ENCODE data around the gene ANKK1.

The ANKK1 gene

DNA sequence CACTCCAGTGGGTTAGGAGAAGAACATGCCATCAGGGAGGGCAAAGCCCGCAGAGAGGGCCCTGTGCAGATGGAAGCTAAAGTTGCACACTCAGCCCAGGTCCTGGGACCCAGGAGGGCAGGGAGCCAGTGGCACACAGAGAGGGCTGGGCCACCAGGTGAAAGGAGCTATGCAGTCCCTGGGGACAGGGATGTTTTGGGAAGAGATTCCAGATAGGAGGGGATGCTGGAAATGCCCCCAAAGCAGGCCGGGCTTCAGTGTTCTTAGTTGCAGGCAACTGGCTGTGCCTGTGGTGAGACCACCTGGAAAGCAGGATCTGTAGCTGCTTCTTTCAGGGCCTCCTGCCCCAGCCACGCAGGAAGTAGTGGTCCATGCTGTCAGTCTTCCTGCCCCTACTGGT is 19.6 kb downstream of the ANKK1 start:
- H3K4me1 ChIP-seq (ENCODE audit: control insufficient read depth, insufficient read depth, low read length) = no peaks in the 10 kb centered on the region
- H3K4me3 ChIP-seq (ENCODE audit: insufficient read depth, low read depth, low read length) = no peak overlapping the region
- WGBS, 2 experiments = 83 to 85% methylated on average over 3 of the region's 3 CpGs
- no peaks in the 10 kb centered on the region for H3K27me3 ChIP-seq (ENCODE audit: control insufficient read depth, insufficient read depth, low read length, poor library complexity, severe bottlenecking)
- no peak overlapping the region for H3K27ac ChIP-seq (ENCODE audit: insufficient read depth, low read depth, low read length, poor library complexity, severe bottlenecking)
- H3K9me3 ChIP-seq (ENCODE audit: control insufficient read depth, low read length) = no peaks in the 10 kb centered on the region
- H3K36me3 ChIP-seq (ENCODE audit: control insufficient read depth, insufficient read depth, low read length) = no peaks in the 10 kb centered on the region

DNA sequence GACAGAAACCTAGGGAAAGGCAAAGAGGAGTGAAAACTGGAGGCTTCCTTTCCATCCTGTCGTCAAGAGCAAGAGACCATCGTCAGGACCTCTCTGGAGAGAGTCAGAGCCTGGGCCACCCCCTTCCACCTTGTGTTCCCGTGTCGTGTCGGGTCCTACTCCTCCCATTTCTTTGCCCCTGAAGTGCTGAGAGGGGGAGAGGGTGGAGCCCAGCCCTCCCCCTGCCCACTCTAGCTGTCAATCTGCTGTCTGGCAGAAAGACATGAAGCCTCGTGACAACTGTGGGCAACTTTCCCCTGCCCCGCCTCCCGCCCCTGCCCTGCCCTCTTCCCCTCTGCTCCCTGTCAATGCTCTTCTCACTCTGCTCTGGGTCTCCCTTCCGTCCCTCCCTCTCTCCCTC is 20.6 kb downstream of the ANKK1 start:
- WGBS, 2 experiments = 56 to 59% methylated on average over 9 of the region's 9 CpGs
- H3K4me3 ChIP-seq (ENCODE audit: insufficient read depth, low read depth, low read length) = no peak overlapping the region
- H3K27ac ChIP-seq (ENCODE audit: insufficient read depth, low read depth, low read length, poor library complexity, severe bottlenecking) = no peak overlapping the region
- H3K27me3 ChIP-seq (ENCODE audit: control insufficient read depth, insufficient read depth, low read length, poor library complexity, severe bottlenecking) = no peaks in the 10 kb centered on the region
- H3K36me3 ChIP-seq (ENCODE audit: control insufficient read depth, insufficient read depth, low read length) = no peaks in the 10 kb centered on the region
- no peaks in the 10 kb centered on the region for H3K9me3 ChIP-seq (ENCODE audit: control insufficient read depth, low read length)
- H3K4me1 ChIP-seq (ENCODE audit: control insufficient read depth, insufficient read depth, low read length) = no peaks in the 10 kb centered on the region

DNA sequence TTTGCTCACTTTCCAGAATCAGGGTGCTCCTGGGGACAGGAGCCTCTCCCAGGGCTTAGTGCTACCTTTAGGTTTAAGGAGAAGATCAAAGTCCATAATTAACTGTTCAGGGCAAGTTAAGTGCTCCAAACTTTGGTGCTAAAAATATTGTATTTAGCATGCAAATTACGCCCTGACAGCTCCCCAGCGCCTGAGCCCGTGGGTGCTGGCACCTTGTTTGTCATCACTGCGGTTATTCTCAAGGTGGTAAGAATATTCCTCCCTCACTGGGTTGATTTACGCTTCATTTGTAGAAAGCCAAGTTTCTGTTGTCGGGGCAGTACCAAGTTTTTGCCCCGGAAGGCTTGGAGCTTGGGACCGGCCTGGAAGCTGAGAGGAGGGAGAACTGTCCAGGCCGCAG is 21.3 kb downstream of the ANKK1 start:
- Histone ChIP-seq H3K4me1 (ENCODE audit: control insufficient read depth, insufficient read depth, low read length) (no peaks in the 10 kb centered on the region), H3K27me3 (ENCODE audit: control insufficient read depth, insufficient read depth, low read length, poor library complexity, severe bottlenecking) (no peaks in the 10 kb centered on the region), H3K9me3 (ENCODE audit: control insufficient read depth, low read length) (no peaks in the 10 kb centered on the region), H3K27ac (ENCODE audit: insufficient read depth, low read depth, low read length, poor library complexity, severe bottlenecking) (no peak overlapping the region), H3K36me3 (ENCODE audit: control insufficient read depth, insufficient read depth, low read length) (no peaks in the 10 kb centered on the region), H3K4me3 (ENCODE audit: insufficient read depth, low read depth, low read length) (no peak overlapping the region)
- 84 to 85% methylated on average over 9 of the region's 9 CpGs for WGBS, 2 experiments

DNA sequence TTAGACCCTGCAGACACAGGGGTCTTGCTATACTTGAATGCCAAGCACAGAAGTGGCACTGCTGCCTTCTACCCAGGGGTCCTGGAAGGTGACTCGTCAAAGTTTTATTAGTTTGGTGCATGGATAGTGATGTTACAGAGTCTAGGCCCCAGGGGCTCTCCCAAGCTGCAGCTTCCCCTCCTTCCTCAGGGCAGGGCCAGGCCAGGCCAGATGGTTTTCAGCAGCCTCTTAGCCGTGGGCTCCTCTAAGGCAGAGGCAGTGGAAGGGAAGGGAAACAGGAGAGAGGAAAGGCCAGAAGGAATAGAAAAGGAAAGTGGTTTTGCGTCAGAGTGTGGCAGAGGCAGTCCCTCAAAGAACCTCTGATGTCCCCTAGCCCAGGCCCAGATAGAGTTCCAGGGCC is 21.9 kb downstream of the ANKK1 start:
- 92% methylated on average over 3 of the region's 3 CpGs for WGBS, 2 experiments
- H3K27me3 ChIP-seq (ENCODE audit: control insufficient read depth, insufficient read depth, low read length, poor library complexity, severe bottlenecking) = no peaks in the 10 kb centered on the region

DNA sequence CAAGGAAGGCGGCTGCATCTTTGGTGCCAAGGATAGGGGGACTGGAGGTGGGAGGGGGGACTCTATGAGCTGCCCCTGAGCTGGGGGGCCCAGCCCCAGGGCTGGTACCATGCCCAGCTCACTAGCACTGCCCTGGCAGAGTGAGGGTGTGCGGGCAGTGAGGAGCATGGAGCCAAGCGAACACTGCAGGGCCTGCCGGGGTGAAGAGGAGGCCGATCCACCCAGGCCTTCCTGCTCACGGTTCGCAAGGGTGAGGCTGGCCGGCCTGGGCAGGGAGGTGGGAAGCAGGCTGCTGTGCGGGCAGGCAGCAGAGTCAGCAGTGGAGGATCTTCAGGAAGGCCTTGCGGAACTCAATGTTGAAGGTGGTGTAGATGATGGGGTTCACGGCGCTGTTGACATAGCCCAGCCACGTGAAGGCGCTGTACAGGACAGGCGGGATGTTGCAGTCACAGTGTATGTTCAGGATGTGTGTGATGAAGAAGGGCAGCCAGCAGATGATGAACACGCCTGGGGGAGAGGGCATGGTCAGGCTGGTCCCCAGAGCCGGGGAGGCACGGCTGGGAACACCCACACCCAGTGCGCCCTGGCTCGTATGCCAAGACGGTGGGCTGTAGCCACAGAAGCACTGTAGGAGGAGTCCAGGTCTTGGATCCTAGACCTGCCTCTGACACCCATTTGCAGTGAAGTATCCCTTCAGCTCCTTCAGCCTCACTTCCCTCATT is 23.0 kb downstream of the ANKK1 start:
- no peaks in the 10 kb centered on the region for H3K36me3 ChIP-seq (ENCODE audit: control insufficient read depth, insufficient read depth, low read length)
- no peaks in the 10 kb centered on the region for H3K27me3 ChIP-seq (ENCODE audit: control insufficient read depth, insufficient read depth, low read length, poor library complexity, severe bottlenecking)
- H3K9me3 ChIP-seq (ENCODE audit: control insufficient read depth, low read length) = no peaks in the 10 kb centered on the region
- H3K4me3 ChIP-seq (ENCODE audit: insufficient read depth, low read depth, low read length) = no peak overlapping the region
- 92% methylated on average over 21 of the region's 21 CpGs for WGBS, 2 experiments
- H3K4me1 ChIP-seq (ENCODE audit: control insufficient read depth, insufficient read depth, low read length) = no peaks in the 10 kb centered on the region
- H3K27ac ChIP-seq (ENCODE audit: insufficient read depth, low read depth, low read length, poor library complexity, severe bottlenecking) = no peak overlapping the region

More for the DNA sequence above, 21.9 kb downstream of the ANKK1 start:
- H3K27ac ChIP-seq (ENCODE audit: insufficient read depth, low read depth, low read length, poor library complexity, severe bottlenecking) = no peak overlapping the region
- H3K4me1 ChIP-seq (ENCODE audit: control insufficient read depth, insufficient read depth, low read length) = no peaks in the 10 kb centered on the region
- no peak overlapping the region for H3K4me3 ChIP-seq (ENCODE audit: insufficient read depth, low read depth, low read length)
- no peaks in the 10 kb centered on the region for H3K36me3 ChIP-seq (ENCODE audit: control insufficient read depth, insufficient read depth, low read length)
- no peaks in the 10 kb centered on the region for H3K9me3 ChIP-seq (ENCODE audit: control insufficient read depth, low read length)

DNA sequence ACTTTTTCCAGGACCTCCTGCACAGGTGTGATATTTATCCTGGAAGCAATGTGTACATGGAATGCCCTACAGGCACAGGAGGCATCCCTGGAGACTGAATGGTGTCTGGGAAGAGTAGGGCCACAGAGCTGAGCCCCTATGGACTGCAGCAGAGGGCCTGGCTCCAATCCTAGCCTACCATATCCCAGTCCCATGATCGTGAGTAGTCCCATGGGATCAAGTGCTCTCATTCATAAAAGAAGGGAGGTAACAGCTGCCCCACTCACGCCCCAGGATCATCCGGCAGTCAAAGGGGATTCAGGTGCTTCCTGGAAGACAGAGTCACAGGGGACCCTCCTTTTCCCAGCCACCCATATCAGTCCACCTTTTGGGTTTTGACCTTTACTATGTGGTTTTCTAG is 24.0 kb downstream of the ANKK1 start:
- H3K27me3 ChIP-seq (ENCODE audit: control insufficient read depth, insufficient read depth, low read length, poor library complexity, severe bottlenecking) = no peaks in the 10 kb centered on the region
- no peak overlapping the region for H3K27ac ChIP-seq (ENCODE audit: insufficient read depth, low read depth, low read length, poor library complexity, severe bottlenecking)
- 90 to 95% methylated on average over 3 of the region's 3 CpGs for WGBS, 2 experiments
- no peaks in the 10 kb centered on the region for H3K36me3 ChIP-seq (ENCODE audit: control insufficient read depth, insufficient read depth, low read length)
- H3K4me1 ChIP-seq (ENCODE audit: control insufficient read depth, insufficient read depth, low read length) = no peaks in the 10 kb centered on the region
- H3K4me3 ChIP-seq (ENCODE audit: insufficient read depth, low read depth, low read length) = no peak overlapping the region
- no peaks in the 10 kb centered on the region for H3K9me3 ChIP-seq (ENCODE audit: control insufficient read depth, low read length)

GRCh38 chr11:113412675-113413074 is 25.1 kb downstream of the ANKK1 start:
- no peaks in the 10 kb centered on the region for H3K36me3 ChIP-seq (ENCODE audit: control insufficient read depth, insufficient read depth, low read length)
- H3K4me1 ChIP-seq (ENCODE audit: control insufficient read depth, insufficient read depth, low read length) = no peaks in the 10 kb centered on the region
- no peak overlapping the region for H3K4me3 ChIP-seq (ENCODE audit: insufficient read depth, low read depth, low read length)
- WGBS, 2 experiments = 84 to 87% methylated on average over 9 of the region's 9 CpGs
- no peaks in the 10 kb centered on the region for H3K9me3 ChIP-seq (ENCODE audit: control insufficient read depth, low read length)
- no peaks in the 10 kb centered on the region for H3K27me3 ChIP-seq (ENCODE audit: control insufficient read depth, insufficient read depth, low read length, poor library complexity, severe bottlenecking)
- no peak overlapping the region for H3K27ac ChIP-seq (ENCODE audit: insufficient read depth, low read depth, low read length, poor library complexity, severe bottlenecking)

GRCh38 chr11:113415343-113415742 is 27.8 kb downstream of the ANKK1 start:
- Histone ChIP-seq H3K4me3 (ENCODE audit: insufficient read depth, low read depth, low read length) (no peak overlapping the region), H3K27ac (ENCODE audit: insufficient read depth, low read depth, low read length, poor library complexity, severe bottlenecking) (no peak overlapping the region), H3K27me3 (ENCODE audit: control insufficient read depth, insufficient read depth, low read length, poor library complexity, severe bottlenecking) (no peaks in the 10 kb centered on the region), H3K4me1 (ENCODE audit: control insufficient read depth, insufficient read depth, low read length) (no peaks in the 10 kb centered on the region), H3K9me3 (ENCODE audit: control insufficient read depth, low read length) (no peaks in the 10 kb centered on the region), H3K36me3 (ENCODE audit: control insufficient read depth, insufficient read depth, low read length) (no peaks in the 10 kb centered on the region)
- 95 to 96% methylated on average over 16 of the region's 16 CpGs for WGBS, 2 experiments

DNA sequence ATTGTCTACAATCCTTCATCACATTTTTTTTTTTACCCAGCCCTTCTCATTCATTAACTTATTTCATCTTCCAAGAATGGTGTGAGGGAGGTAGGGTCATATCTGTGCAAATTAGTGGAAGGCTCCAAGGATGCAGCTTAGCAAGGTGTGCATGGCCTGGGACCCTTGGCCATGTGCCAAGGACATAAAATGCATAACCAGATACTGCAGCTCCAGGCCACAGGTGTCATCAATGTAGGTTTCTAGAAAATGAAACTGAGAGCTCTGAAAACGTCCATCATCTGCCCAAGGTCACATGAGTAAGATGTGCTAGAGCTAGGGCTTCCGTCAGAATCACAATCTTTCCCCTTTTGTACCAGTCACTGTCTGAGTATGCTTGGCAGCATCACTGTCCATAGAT is 29.8 kb downstream of the ANKK1 start:
- WGBS, 2 experiments = 90% methylated on average over 2 of the region's 2 CpGs
- no peak overlapping the region for H3K27ac ChIP-seq (ENCODE audit: insufficient read depth, low read depth, low read length, poor library complexity, severe bottlenecking)
- no peaks in the 10 kb centered on the region for H3K4me1 ChIP-seq (ENCODE audit: control insufficient read depth, insufficient read depth, low read length)

GRCh38 chr11:113419454-113420003 is 31.9 kb downstream of the ANKK1 start:
- H3K4me1 ChIP-seq (ENCODE audit: control insufficient read depth, insufficient read depth, low read length) = no peaks in the 10 kb centered on the region
- H3K27me3 ChIP-seq (ENCODE audit: control insufficient read depth, insufficient read depth, low read length, poor library complexity, severe bottlenecking) = no peaks in the 10 kb centered on the region
- H3K27ac ChIP-seq (ENCODE audit: insufficient read depth, low read depth, low read length, poor library complexity, severe bottlenecking) = no peak overlapping the region
- no peaks in the 10 kb centered on the region for H3K9me3 ChIP-seq (ENCODE audit: control insufficient read depth, low read length)
- H3K4me3 ChIP-seq (ENCODE audit: insufficient read depth, low read depth, low read length) = no peak overlapping the region
- WGBS, 2 experiments = 89 to 91% methylated on average over 13 to 14 of the region's 14 CpGs
- H3K36me3 ChIP-seq (ENCODE audit: control insufficient read depth, insufficient read depth, low read length) = no peaks in the 10 kb centered on the region

More for the DNA sequence above, 29.8 kb downstream of the ANKK1 start:
- H3K27me3 ChIP-seq (ENCODE audit: control insufficient read depth, insufficient read depth, low read length, poor library complexity, severe bottlenecking) = no peaks in the 10 kb centered on the region
- no peaks in the 10 kb centered on the region for H3K9me3 ChIP-seq (ENCODE audit: control insufficient read depth, low read length)
- no peak overlapping the region for H3K4me3 ChIP-seq (ENCODE audit: insufficient read depth, low read depth, low read length)
- no peaks in the 10 kb centered on the region for H3K36me3 ChIP-seq (ENCODE audit: control insufficient read depth, insufficient read depth, low read length)

All from ectodermal cell (in vitro differentiated cells).